MM.1S (cell line): ENCODE results near the gene RIPOR3.

Experiments
- DNase-seq: peaks from one replicate; pipeline ENCODE4 v3.0.0-alpha.2; 2015
- H2AFZ ChIP-seq: fragments of 300-600 bp; sonication (generic); 2 replicates; pipeline ENCODE4 v1.6.0; 2016; ENCODE audit warnings: antibody characterized with exemption, low read length
- H3F3A ChIP-seq: fragments of 300-600 bp; sonication (generic); 2 replicates; pipeline ENCODE4 v1.6.1; 2016; ENCODE audit warnings: mild to moderate bottlenecking, antibody characterized with exemption, low read length, moderate library complexity, mixed read lengths; ENCODE audit not compliant: insufficient read depth
- H3K27ac ChIP-seq: fragments of 300-600 bp; sonication (generic); 2 replicates; pipeline ENCODE4 v1.5.1; 2016; ENCODE audit warnings: mild to moderate bottlenecking, low read length
- H3K27me3 ChIP-seq: fragments of 300-600 bp; sonication (generic); replicated peaks from 2 replicates; pipeline ENCODE4 v1.6.0; 2016; ENCODE audit warnings: low read length; ENCODE audit not compliant: insufficient read depth
- H3K36me3 ChIP-seq: fragments of 300-600 bp; sonication (generic); replicated peaks from 2 replicates; pipeline ENCODE4 v1.6.1; 2016; ENCODE audit warnings: mild to moderate bottlenecking, low read length, mixed read lengths; ENCODE audit not compliant: insufficient read depth
- H3K4me1 ChIP-seq: fragments of 300-600 bp; sonication (generic); 2 replicates; pipeline ENCODE4 v1.6.1; 2016; ENCODE audit warnings: low read length, mixed read lengths
- H3K4me2 ChIP-seq: fragments of 300-600 bp; sonication (generic); 2 replicates; pipeline ENCODE4 v1.6.0; 2016; ENCODE audit warnings: low read depth, low read length
- H3K4me3 ChIP-seq: fragments of 300-600 bp; sonication (generic); 2 replicates; pipeline ENCODE4 v1.5.1; 2016; ENCODE audit warnings: low read length, mixed read lengths
- H3K79me2 ChIP-seq: fragments of 300-600 bp; sonication (generic); 2 replicates; pipeline ENCODE4 v1.6.1; 2016; ENCODE audit warnings: mixed run types, low read length, mixed read lengths
- H3K9ac ChIP-seq: fragments of 300-600 bp; sonication (generic); 2 replicates; pipeline ENCODE4 v1.6.1; 2016; ENCODE audit warnings: low read length, mixed read lengths
- H3K9me2 ChIP-seq: fragments of 300-600 bp; sonication (generic); replicated peaks from 2 replicates; pipeline ENCODE4 v1.6.1; 2016; ENCODE audit warnings: mild to moderate bottlenecking, low read length, mixed read lengths; ENCODE audit not compliant: insufficient read depth
- H3K9me3 ChIP-seq: fragments of 300-600 bp; sonication (generic); replicated peaks from 2 replicates; pipeline ENCODE4 v1.6.1; 2016; ENCODE audit warnings: mild to moderate bottlenecking, low read length, mixed read lengths; ENCODE audit not compliant: insufficient read depth
- H4K20me1 ChIP-seq: fragments of 300-600 bp; sonication (generic); 2 replicates; pipeline ENCODE4 v1.6.1; 2016; ENCODE audit warnings: mild to moderate bottlenecking, low read length, moderate library complexity, mixed read lengths; ENCODE audit not compliant: insufficient read depth
- CTCF ChIP-seq: fragments of 300-600 bp; sonication (generic); IDR thresholded peaks from 2 replicates; pipeline ENCODE4 v1.5.1; 2016; ENCODE audit warnings: antibody characterized with exemption, low read length, mixed read lengths
- EZH2 ChIP-seq: fragments of 300-600 bp; sonication (generic); optimal IDR thresholded peaks from 2 replicates; pipeline ENCODE3; 2017; ENCODE audit warnings: low read depth, mild to moderate bottlenecking, antibody characterized with exemption, low read length, mixed read lengths
- EZH2phosphoT487 ChIP-seq: fragments of 300-600 bp; sonication (generic); IDR thresholded peaks from 2 replicates; pipeline ENCODE4 v1.6.1; 2018; ENCODE audit warnings: antibody characterized with exemption, low read length

Gene RIPOR3

DNA sequence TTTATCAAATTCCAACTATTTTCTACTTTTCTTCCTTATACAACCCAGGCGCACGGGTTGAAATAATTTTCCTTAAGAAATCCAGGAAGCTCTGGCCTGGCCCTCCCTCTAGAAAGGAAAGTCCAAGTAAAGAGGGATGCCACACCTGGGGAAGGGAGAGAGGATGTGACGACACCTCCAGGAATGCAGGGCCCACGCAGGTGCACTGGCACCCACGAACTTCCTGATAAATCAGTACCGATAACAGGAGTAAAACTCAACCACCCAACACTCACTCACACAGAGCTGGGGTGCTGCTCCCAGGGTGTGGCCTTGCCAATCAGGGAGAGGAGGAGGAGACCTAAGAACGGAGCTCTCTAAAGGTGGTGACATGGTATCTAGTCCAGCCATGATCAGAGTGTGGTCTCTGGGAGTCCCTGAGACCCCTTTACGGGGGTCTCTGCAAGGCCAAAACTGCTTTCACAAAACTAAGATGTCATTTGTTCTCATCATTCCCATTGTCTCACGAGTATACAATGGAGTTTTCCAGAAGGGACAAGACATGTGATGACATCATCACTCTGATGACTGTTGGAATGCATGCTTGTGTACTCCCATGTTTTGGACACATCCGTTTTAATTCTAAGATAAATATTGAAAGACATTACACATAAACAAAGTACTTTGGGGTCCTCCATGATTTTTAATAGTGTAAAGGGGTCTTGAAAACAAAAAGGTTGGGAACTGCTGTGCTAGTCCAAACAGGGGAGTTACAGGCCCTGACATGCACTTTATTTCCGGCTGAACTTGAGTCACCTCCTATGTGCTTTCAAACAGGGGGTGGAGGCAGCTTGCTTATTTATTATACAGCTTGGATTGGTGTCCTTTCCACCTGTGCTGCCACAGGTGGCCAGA is 37.9 kb upstream of the RIPOR3 start:
- H3F3A ChIP-seq = 0 out of 2 replicates have a peak, but pooled peaks cover 3% of the 10 kb centered on the region
- no peak overlapping the region for H3K4me2 ChIP-seq
- H3K9ac ChIP-seq = no peak overlapping the region
- H3K79me2 ChIP-seq = peaks cover 23% of the 10 kb centered on the region
- no peaks in the 10 kb centered on the region for H3K36me3 ChIP-seq
- no peaks in the 10 kb centered on the region for H3K9me2 ChIP-seq
- no peak for DNase-seq
- H3K4me1 ChIP-seq = peaks cover 8% of the 10 kb centered on the region; the same call in 1 of the 2 replicates
- TF ChIP-seq EZH2phosphoT487 (no peak), CTCF (no peak), EZH2 (no peak)
- no peaks in the 10 kb centered on the region for H3K27me3 ChIP-seq
- no peak overlapping the region for H2AFZ ChIP-seq
- H3K27ac ChIP-seq = no peak overlapping the region
- H4K20me1 ChIP-seq = no peaks in the 10 kb centered on the region
- no peak overlapping the region for H3K4me3 ChIP-seq
- no peaks in the 10 kb centered on the region for H3K9me3 ChIP-seq

GRCh38 chr20:50728486-50728980 is 37.2 kb upstream of the RIPOR3 start:
- Histone ChIP-seq H3K27me3 (no peaks in the 10 kb centered on the region), H3K27ac (no peak overlapping the region), H3K4me3 (no peak overlapping the region), H4K20me1 (no peaks in the 10 kb centered on the region), H2AFZ (no peak overlapping the region), H3F3A (0 out of 2 replicates have a peak, but pooled peaks cover 3% of the 10 kb centered on the region), H3K36me3 (no peaks in the 10 kb centered on the region), H3K4me1 (peaks cover 8% of the 10 kb centered on the region; the same call in 1 of the 2 replicates), H3K9me3 (no peaks in the 10 kb centered on the region), H3K79me2 (peaks cover 16% of the 10 kb centered on the region), H3K9me2 (no peaks in the 10 kb centered on the region), H3K4me2 (no peak overlapping the region), H3K9ac (no peak overlapping the region)
- DNase-seq = no peak
- no peak for TF ChIP-seq EZH2
- no peak for TF ChIP-seq CTCF
- no peak for TF ChIP-seq EZH2phosphoT487

DNA sequence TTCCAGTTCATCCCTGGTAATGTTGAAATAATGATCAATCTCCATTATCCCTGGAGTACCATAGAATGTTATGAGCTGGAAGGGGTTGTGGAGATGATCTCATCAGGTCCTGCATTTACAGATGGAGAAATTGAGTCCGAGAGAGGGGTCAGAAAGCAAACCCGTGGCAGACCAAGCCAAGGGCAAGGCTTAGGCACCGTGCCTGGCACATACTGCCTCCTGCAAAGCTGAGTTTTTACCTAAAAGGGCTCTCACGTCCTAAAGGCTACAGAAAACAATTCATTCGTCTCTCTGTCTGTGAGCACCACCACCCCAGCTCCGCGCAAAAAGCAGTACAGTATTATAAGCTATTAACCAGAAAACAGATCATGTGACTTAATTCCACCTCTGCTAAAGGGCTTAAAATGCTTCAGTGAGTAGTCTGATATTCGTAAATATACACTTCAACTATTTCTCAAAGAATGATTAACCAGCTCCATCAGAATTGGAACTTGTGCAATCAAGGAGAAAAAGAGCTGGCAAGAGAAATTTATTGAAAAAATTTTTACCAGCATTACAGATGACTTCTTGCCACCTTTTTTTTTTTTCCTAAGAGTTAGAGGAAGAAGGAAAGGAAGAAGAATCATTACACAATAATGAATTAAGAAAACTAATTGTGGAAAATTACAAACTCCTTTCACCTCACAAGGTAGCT is 36.6 kb upstream of the RIPOR3 start:
- Histone ChIP-seq H3K4me3 (no peak overlapping the region), H4K20me1 (no peaks in the 10 kb centered on the region), H3K4me2 (no peak overlapping the region), H3K27ac (no peak overlapping the region), H3K79me2 (peaks cover 12% of the 10 kb centered on the region), H3K9ac (no peak overlapping the region), H3K4me1 (peaks cover 8% of the 10 kb centered on the region; the same call in 1 of the 2 replicates), H2AFZ (no peak overlapping the region), H3K36me3 (no peaks in the 10 kb centered on the region), H3F3A (0 out of 2 replicates have a peak, but pooled peaks cover 3% of the 10 kb centered on the region), H3K27me3 (no peaks in the 10 kb centered on the region), H3K9me2 (no peaks in the 10 kb centered on the region), H3K9me3 (no peaks in the 10 kb centered on the region)
- DNase-seq = no peak
- no peak for TF ChIP-seq EZH2phosphoT487
- TF ChIP-seq CTCF = no peak
- no peak for TF ChIP-seq EZH2
